Activated gamma-delta T cell treated with Interleukin-2 at 50 U/mL for 16 hours (primary cell): ENCODE data around the gene SLC11A2.
"Not testable (repeated sequence)": the region's sequence is repeated elsewhere in the genome, so short reads cannot be mapped to it uniquely, and the experiment has no call there.

Source experiments
- DNase-seq: peaks from one replicate; pipeline ENCODE4 v3.0.0-alpha.2; 2020

The SLC11A2 gene

GRCh38 chr12:50988871-50989270 lies 37.3 kb downstream of the SLC11A2 start:
- no peak for DNase-seq

GRCh38 chr12:50988051-50988450 lies 38.1 kb downstream of the SLC11A2 start:
- DNase-seq: no peak

- peak; percentile 14 for DNase-seq
These were observed 39.0 kb downstream of the SLC11A2 start for GRCh38 chr12:50986966-50987737.

GRCh38 chr12:50985322-50985721 lies 40.9 kb downstream of the SLC11A2 start:
- no peak for DNase-seq

- no peak for DNase-seq
These were observed 41.4 kb downstream of the SLC11A2 start for GRCh38 chr12:50984586-50985298.

GRCh38 chr12:50981319-50982239 lies 44.6 kb downstream of the SLC11A2 start:
- no peak for DNase-seq

- no peak for DNase-seq
These were observed 45.6 kb downstream of the SLC11A2 start for GRCh38 chr12:50980545-50980944.

- DNase-seq: no peak
These were observed 46.7 kb downstream of the SLC11A2 start for GRCh38 chr12:50979369-50980052.

- DNase-seq: no peak
These were observed 54.2 kb downstream of the SLC11A2 start for GRCh38 chr12:50971946-50972345.

GRCh38 chr12:50964432-50964831 lies 61.8 kb downstream of the SLC11A2 start:
- no peak for DNase-seq

- DNase-seq: no peak
These were observed 64.5 kb downstream of the SLC11A2 start for GRCh38 chr12:50961708-50962107.

- no peak for DNase-seq
These were observed 66.1 kb downstream of the SLC11A2 start for GRCh38 chr12:50960130-50960529.

GRCh38 chr12:50955697-50956096 lies 70.5 kb downstream of the SLC11A2 start:
- no peak for DNase-seq

- no peak for DNase-seq
These were observed 70.9 kb downstream of the SLC11A2 start for GRCh38 chr12:50955288-50955687.

- DNase-seq: not testable (repeated sequence)
These were observed 71.4 kb downstream of the SLC11A2 start for GRCh38 chr12:50954789-50955188.

GRCh38 chr12:50953047-50953446 lies 73.1 kb downstream of the SLC11A2 start:
- no peak for DNase-seq

GRCh38 chr12:50952510-50952909 lies 73.7 kb downstream of the SLC11A2 start, which contains the start of gene HIGD1C:
HIGD1C (plus strand) TSS chr12:50952544; CDS start chr12:50953999, 1,455 bp downstream.
- no peak for DNase-seq

GRCh38 chr12:50951112-50951511 lies 75.1 kb downstream of the SLC11A2 start:
- no peak for DNase-seq

- DNase-seq: no peak
These were observed 76.3 kb downstream of the SLC11A2 start for GRCh38 chr12:50949801-50950302.

- no peak for DNase-seq
These were observed 77.4 kb downstream of the SLC11A2 start for GRCh38 chr12:50948798-50949197.

- no peak for DNase-seq
These were observed 78.1 kb downstream of the SLC11A2 start for GRCh38 chr12:50947933-50948626.

GRCh38 chr12:50937653-50938052 lies 88.5 kb downstream of the SLC11A2 start:
- no peak for DNase-seq
